Measurements from ENCODE around the gene FRMD4A.
"Not testable (repeated sequence)": the region's sequence is repeated elsewhere in the genome, so short reads cannot be mapped to it uniquely, and the experiment has no call there.

The FRMD4A gene

GRCh38 chr10:13970236-13970956 lies 360.3 kb downstream of the FRMD4A start:
- DNase-seq: no peak

- no peak for DNase-seq
Observed at GRCh38 chr10:13969792-13970140, 361.0 kb downstream of the FRMD4A start.

GRCh38 chr10:13969118-13969791 lies 361.5 kb downstream of the FRMD4A start:
- no peak for DNase-seq

DNA sequence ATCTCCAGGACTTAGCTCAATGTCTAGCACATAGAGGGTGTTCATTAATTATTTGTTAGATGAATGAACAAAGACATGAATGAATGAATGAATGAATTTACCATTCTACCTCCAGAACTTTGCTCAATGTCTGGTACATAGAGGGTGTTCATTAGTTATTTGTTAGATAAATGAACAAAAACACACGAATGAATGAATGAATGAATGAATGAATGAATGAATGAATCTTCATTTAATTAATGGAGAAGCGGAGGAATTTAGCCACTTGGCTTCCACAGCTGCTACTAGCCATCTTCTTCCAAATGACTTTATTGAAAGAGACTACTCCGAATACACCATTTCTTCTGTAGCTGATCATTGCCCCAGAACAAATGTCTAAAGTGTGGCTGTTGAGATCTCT lies 368.9 kb downstream of the FRMD4A start:
- DNase-seq: no peak

DNA sequence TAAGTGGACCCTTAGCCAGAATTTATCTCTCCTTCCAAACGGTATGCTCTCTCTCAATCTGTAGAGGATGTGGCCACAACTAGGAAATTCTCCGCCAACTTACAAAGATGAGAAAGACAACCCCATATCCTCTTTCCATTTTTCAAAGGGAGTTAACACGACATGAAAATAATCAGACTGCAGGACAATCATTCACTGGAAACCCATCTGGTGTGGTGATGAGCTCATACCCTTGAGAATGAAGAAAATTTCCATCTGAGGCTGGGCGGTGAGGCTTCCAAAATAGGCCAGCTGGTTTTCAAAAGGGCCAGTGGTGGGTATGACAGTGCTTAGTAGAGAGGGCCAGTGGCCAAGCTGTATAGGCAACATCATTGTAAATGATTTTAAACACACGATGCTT lies 369.6 kb downstream of the FRMD4A start:
- DNase-seq: no peak

GRCh38 chr10:13960603-13961002 lies 370.1 kb downstream of the FRMD4A start:
- no peak for DNase-seq

DNA sequence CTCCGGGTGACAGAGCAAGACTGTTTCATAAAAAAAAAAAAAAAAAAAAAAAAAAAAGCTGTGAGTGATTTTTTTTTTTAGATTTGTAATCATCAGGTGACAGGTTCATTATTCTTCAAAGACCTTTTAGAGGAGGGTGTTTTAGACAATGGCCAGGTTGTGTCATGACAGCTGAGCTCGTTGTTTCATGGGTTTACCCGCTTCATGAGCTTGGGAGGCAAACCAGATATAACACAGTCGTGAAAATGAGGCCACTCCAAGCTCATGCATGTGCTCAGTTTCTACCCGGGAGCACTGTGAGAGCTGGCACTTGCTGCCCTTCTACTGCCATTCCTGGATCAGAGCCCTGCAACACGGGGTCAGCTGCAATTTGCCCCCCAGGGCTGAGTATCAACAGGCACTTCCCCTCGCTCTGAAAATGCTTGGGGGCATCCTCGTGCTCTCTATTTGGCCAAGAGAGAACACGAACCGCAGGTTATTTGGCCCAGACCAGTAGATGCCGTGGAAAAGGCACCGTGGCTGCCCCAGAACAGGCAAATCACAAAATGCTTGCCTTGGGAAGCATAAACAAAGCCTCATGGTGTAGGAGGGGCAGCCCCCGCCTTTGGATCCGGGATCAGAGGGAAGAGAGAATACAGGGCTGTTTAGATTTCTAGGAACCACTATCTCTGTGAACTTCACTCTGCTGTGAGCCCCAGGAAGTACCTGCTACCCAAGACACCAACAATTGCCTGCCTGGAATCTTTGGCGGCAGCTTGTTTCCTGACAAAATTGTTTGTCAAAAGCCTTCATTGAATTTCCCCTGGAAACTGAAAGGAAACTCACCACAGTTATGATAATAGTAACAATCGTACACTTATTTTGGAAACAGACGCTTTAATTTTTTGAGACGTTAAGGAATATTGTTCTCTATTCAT lies 371.0 kb downstream of the FRMD4A start:
- DNase-seq: no peak

GRCh38 chr10:13957856-13958255 lies 372.9 kb downstream of the FRMD4A start:
- DNase-seq: no peak

- DNase-seq: no peak
Observed at GRCh38 chr10:13956826-13957225, 373.9 kb downstream of the FRMD4A start.

GRCh38 chr10:13955409-13956068 lies 375.2 kb downstream of the FRMD4A start:
- DNase-seq: no peak

GRCh38 chr10:13954195-13954594 lies 376.5 kb downstream of the FRMD4A start:
- DNase-seq: not testable (repeated sequence)

GRCh38 chr10:13953371-13953770 lies 377.4 kb downstream of the FRMD4A start:
- no peak for DNase-seq

DNA sequence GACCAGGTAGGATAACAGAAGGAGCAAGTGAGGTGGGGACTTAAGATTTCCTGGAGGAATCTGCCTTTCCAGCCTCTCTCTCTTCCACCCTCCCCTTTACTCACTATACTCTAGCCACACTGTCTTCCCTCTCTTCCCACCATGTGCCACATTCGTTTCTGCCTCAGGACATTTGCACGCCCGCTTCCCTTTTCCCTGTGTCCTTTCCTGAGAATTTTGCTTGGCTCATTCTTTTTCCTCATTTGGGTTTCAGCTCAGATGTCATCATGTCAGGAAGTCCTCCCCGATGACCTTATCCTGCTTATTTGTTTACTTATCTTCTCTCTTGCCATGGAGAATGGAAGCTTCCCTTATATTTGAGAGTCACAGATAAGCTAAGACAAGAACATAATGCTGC lies 380.2 kb downstream of the FRMD4A start:
- no peak for DNase-seq

- no peak for DNase-seq
Observed at GRCh38 chr10:13949844-13950542, 380.7 kb downstream of the FRMD4A start.

- DNase-seq: no peak
Observed at GRCh38 chr10:13946209-13946460, 384.6 kb downstream of the FRMD4A start.

DNA sequence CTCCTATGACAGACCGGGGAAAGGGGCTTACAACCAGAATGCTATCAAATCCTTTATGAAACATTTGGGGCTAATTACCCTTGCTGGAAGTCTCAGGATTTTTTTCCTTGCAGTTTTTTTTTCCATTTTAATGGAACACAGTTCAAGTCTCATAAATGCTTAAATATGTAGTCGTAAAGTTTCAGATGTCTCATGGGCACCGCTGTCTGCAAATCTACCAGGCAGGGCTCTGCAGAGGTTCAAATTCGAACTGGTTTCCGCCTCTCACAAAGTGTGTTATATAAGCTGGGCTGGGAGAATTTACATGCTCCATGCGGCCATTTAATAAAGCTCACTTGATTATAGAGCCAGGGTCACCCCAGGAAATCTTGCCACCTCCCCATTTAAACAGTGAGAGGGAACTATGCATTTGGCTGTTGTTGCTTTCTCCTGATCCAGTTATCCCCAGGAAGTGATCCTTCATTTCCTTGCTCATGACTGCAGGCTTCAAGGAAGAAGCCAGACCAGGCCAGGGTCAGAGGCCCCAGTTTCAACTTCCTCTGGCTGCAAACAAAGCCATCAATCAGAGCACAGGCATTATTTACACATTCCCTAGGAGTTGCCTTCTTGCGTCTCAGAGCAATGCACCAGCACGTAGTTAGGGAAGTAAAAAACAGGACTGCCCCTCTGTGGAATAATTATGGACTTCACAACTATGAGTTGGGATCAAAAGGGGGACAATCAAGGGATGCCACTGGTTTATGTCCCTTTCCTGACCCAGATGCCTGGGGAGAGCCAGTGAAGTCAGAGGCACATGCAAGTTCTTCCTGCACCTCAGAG lies 385.1 kb downstream of the FRMD4A start:
- DNase-seq: no peak

DNA sequence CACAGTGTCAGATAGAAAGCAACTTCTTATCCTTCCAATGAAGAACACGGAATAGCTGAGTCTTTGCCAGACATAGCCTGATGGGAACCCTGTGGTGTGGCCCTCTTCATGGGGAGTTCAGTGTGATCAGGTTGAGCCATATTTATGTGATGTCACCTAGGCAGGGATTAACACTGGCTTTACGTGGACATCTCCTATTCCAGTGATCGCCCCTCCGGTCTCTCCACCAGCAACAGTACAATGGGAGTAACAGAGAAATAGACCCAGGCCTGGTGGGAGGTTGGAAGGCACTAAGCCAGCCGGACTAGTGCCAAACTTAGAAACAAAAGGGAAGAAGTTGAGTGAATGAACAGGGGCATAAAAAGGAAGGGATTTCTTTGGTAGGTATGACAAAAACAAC lies 385.9 kb downstream of the FRMD4A start:
- no peak for DNase-seq

DNA sequence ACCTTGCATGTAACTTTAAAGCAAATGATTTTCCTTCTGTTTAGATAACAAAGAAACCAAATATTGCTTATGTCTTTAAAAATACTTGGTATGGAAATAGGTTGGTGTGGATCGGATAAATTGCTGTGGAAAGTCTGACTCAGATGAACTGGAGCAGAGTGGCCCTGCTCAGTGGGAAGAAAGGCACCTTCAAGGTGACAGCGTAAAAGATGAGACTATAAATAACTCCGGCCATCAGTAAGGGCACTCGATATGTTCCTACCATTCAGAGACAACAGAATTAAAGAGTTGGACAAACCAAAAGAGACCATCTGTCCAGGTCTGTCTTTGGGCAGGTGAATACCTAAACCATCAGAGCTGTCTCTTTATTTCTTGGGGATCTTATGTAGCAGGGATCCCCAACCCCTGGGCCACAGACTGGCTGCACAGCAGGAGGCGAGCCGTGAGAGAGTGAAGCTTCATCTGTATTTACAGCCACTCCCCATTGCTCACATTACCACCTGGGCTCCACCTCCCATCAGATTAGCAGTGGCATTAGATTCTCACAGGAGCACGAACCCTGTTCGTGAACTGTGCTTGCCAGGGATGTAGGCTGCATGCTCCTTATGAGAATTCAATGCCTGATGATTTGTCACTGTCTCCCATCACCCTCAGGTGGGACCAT lies 386.9 kb downstream of the FRMD4A start:
- no peak for DNase-seq

DNA sequence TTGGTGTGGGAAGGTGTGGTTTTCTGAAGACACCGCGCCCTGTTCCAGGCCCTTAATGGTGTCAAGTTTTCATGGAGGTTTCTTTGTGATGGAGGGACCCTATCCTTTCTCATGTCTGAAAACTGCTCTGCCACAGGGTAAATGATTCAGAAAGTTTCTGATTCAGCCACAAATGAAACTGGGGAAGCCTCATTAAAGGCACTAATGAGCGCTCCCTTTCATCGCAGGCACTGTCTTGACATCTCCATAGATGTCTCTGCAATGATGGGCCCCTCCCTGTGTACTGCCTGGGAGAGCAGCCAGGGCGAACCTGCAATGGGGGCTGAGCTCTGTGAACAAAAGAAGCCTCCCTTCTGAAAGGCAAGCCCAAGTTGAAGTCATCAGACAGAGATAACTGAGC lies 388.7 kb downstream of the FRMD4A start:
- DNase-seq: no peak

DNA sequence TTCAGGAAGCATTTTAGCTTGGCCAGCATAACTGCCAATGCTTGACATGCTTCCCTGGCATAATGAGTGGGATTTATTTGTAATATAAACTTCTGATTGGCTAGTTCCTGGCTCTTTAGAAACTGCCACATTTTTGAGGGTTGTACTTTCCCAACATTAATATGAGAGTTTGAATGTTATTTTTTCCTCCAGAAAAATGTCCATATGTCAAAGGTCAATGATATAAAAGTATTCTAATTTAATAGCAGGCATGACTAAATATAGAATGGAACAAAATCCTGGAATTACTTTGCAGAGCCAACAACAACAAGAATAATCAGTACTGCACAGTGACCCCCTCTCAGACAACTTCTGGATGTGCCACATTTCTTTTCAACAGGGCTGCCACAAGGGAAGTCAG lies 391.3 kb downstream of the FRMD4A start:
- DNase-seq: no peak

GRCh38 chr10:13938950-13939349 lies 391.8 kb downstream of the FRMD4A start:
- DNase-seq: no peak

Data from SHP77 treated with DMSO at 0.1 percent for 48 hours (cell line).